Measurements from ENCODE around the gene TNFSF12.

- TF ChIP-seq CTCF (IDR thresholded peaks at IDR 0.05; ENCODE audit: low read length) (no peak), EZH2 (IDR thresholded peaks at IDR 0.05; ENCODE audit: borderline replicate concordance, low read length) (no peak)
Measured at GRCh38 chr17:7589891-7590691, 41.2 kb downstream of the TNFSF12 start, which contains the start of gene SOX15.

Measured in OCI-LY1 (cell line).